GM18951 (cell line): ENCODE results near the gene HCRTR1.

ENCODE experiments used
- POLR2A ChIP-seq: IDR thresholded peaks from 4 replicates; pipeline ENCODE4 v1.6.1; 2011; ENCODE audit warnings: mild to moderate bottlenecking; ENCODE audit not compliant: insufficient read length, insufficient read depth; ENCODE audit errors: extremely low read depth
- in situ Hi-C: fragments of 300-500 bp; cut with MboI; formaldehyde crosslinking; loops from one replicate; pipeline ENCODE4 v1.12.0; 2022; ENCODE audit warnings: low sequenced_read_pairs, mixed read lengths, inconsistent platforms; ENCODE audit not compliant: unreplicated experiment

Gene HCRTR1

GRCh38 chr1:31575369-31576140 is 41.9 kb upstream of the HCRTR1 start:
- in situ Hi-C loops = no loop called here

GRCh38 chr1:31576201-31576669 is 41.3 kb upstream of the HCRTR1 start, which contains the start of gene TINAGL1:
Gene TINAGL1 (plus strand): TSS chr1:31576515. CDS start chr1:31577149, 634 bp downstream.
- in situ Hi-C loops = no loop called here
- no peak for TF ChIP-seq POLR2A

More at GRCh38 chr1:31575369-31576140, 41.9 kb upstream of the HCRTR1 start:
- TF ChIP-seq POLR2A = no peak

GRCh38 chr1:31576743-31577455 is 40.6 kb upstream of the HCRTR1 start:
- no peak for TF ChIP-seq POLR2A

GRCh38 chr1:31577515-31578192 is 39.8 kb upstream of the HCRTR1 start:
- no peak for TF ChIP-seq POLR2A
- in situ Hi-C loops = no loop called here

More at GRCh38 chr1:31576743-31577455, 40.6 kb upstream of the HCRTR1 start:
- in situ Hi-C loops = no loop called here

- in situ Hi-C loops = no loop called here
These were observed 38.1 kb upstream of the HCRTR1 start for GRCh38 chr1:31579374-31579773.

GRCh38 chr1:31580513-31580870 is 37.0 kb upstream of the HCRTR1 start:
- TF ChIP-seq POLR2A = no peak
- in situ Hi-C loops = no loop called here

More at GRCh38 chr1:31579374-31579773, 38.1 kb upstream of the HCRTR1 start:
- TF ChIP-seq POLR2A = no peak

GRCh38 chr1:31580891-31581603 is 36.4 kb upstream of the HCRTR1 start:
- TF ChIP-seq POLR2A = no peak
- in situ Hi-C loops = no loop called here

- no peak for TF ChIP-seq POLR2A
- in situ Hi-C loops = no loop called here
These were observed 35.4 kb upstream of the HCRTR1 start for GRCh38 chr1:31581821-31582810.

GRCh38 chr1:31583082-31583994 is 34.2 kb upstream of the HCRTR1 start:
- in situ Hi-C loops = no loop called here
- TF ChIP-seq POLR2A = no peak

- in situ Hi-C loops = no loop called here
- no peak for TF ChIP-seq POLR2A
These were observed 33.3 kb upstream of the HCRTR1 start for GRCh38 chr1:31583995-31584868.
